Measurements from ENCODE around the gene TAF4B.
"Not testable (repeated sequence)": the region's sequence is repeated elsewhere in the genome, so short reads cannot be mapped to it uniquely, and the experiment has no call there.

The TAF4B gene

GRCh38 chr18:26362021-26362420, 135.8 kb downstream of the TAF4B start:
- Histone ChIP-seq H3K36me3 (ENCODE audit: control insufficient read depth, insufficient read depth, low read length) (no peaks in the 10 kb centered on the region), H3K4me1 (ENCODE audit: control insufficient read depth, insufficient read depth, low read length) (no peaks in the 10 kb centered on the region), H3K27me3 (ENCODE audit: control insufficient read depth, insufficient read depth, low read length) (no peaks in the 10 kb centered on the region), H3K4me3 (ENCODE audit: low read length) (no peak overlapping the region), H3K9me3 (ENCODE audit: control insufficient read depth, low read length) (no peaks in the 10 kb centered on the region), H3K9ac (ENCODE audit: low read length) (no peak overlapping the region)

- H3K27me3 ChIP-seq (ENCODE audit: control insufficient read depth, insufficient read depth, low read length): no peaks in the 10 kb centered on the region
- H3K36me3 ChIP-seq (ENCODE audit: control insufficient read depth, insufficient read depth, low read length): no peaks in the 10 kb centered on the region
- no peak overlapping the region for H3K9ac ChIP-seq (ENCODE audit: low read length)
- no peak overlapping the region for H3K4me3 ChIP-seq (ENCODE audit: low read length)
- H3K4me1 ChIP-seq (ENCODE audit: control insufficient read depth, insufficient read depth, low read length): no peaks in the 10 kb centered on the region
- H3K9me3 ChIP-seq (ENCODE audit: control insufficient read depth, low read length): no peaks in the 10 kb centered on the region
Measured at GRCh38 chr18:26367425-26367824, 141.2 kb downstream of the TAF4B start.

- no peaks in the 10 kb centered on the region for H3K4me1 ChIP-seq (ENCODE audit: control insufficient read depth, insufficient read depth, low read length)
- no peak overlapping the region for H3K9ac ChIP-seq (ENCODE audit: low read length)
- no peaks in the 10 kb centered on the region for H3K27me3 ChIP-seq (ENCODE audit: control insufficient read depth, insufficient read depth, low read length)
- no peaks in the 10 kb centered on the region for H3K36me3 ChIP-seq (ENCODE audit: control insufficient read depth, insufficient read depth, low read length)
- H3K4me3 ChIP-seq (ENCODE audit: low read length): no peak overlapping the region
- no peaks in the 10 kb centered on the region for H3K9me3 ChIP-seq (ENCODE audit: control insufficient read depth, low read length)
Measured at GRCh38 chr18:26370037-26370436, 143.8 kb downstream of the TAF4B start.

- Histone ChIP-seq H3K4me1 (ENCODE audit: control insufficient read depth, insufficient read depth, low read length) (no peaks in the 10 kb centered on the region), H3K36me3 (ENCODE audit: control insufficient read depth, insufficient read depth, low read length) (no peaks in the 10 kb centered on the region), H3K27me3 (ENCODE audit: control insufficient read depth, insufficient read depth, low read length) (no peaks in the 10 kb centered on the region), H3K9ac (ENCODE audit: low read length) (no peak overlapping the region), H3K4me3 (ENCODE audit: low read length) (no peak overlapping the region), H3K9me3 (ENCODE audit: control insufficient read depth, low read length) (no peaks in the 10 kb centered on the region)
Measured at GRCh38 chr18:26376105-26376504, 149.9 kb downstream of the TAF4B start.

GRCh38 chr18:26378701-26379100, 152.5 kb downstream of the TAF4B start:
- H3K36me3 ChIP-seq (ENCODE audit: control insufficient read depth, insufficient read depth, low read length): no peaks in the 10 kb centered on the region
- no peaks in the 10 kb centered on the region for H3K27me3 ChIP-seq (ENCODE audit: control insufficient read depth, insufficient read depth, low read length)
- no peaks in the 10 kb centered on the region for H3K4me1 ChIP-seq (ENCODE audit: control insufficient read depth, insufficient read depth, low read length)
- H3K9me3 ChIP-seq (ENCODE audit: control insufficient read depth, low read length): no peaks in the 10 kb centered on the region
- H3K4me3 ChIP-seq (ENCODE audit: low read length): no peak overlapping the region
- H3K9ac ChIP-seq (ENCODE audit: low read length): no peak overlapping the region

GRCh38 chr18:26381555-26381954, 155.3 kb downstream of the TAF4B start:
- not testable (repeated sequence) for H3K27me3 ChIP-seq (ENCODE audit: control insufficient read depth, insufficient read depth, low read length); H3K4me3 ChIP-seq (ENCODE audit: low read length); H3K4me1 ChIP-seq (ENCODE audit: control insufficient read depth, insufficient read depth, low read length); H3K9me3 ChIP-seq (ENCODE audit: control insufficient read depth, low read length); H3K36me3 ChIP-seq (ENCODE audit: control insufficient read depth, insufficient read depth, low read length); H3K9ac ChIP-seq (ENCODE audit: low read length)

GRCh38 chr18:26383454-26384270, 157.4 kb downstream of the TAF4B start:
- H3K9ac ChIP-seq (ENCODE audit: low read length): no peak overlapping the region
- no peaks in the 10 kb centered on the region for H3K27me3 ChIP-seq (ENCODE audit: control insufficient read depth, insufficient read depth, low read length)
- no peaks in the 10 kb centered on the region for H3K36me3 ChIP-seq (ENCODE audit: control insufficient read depth, insufficient read depth, low read length)
- no peaks in the 10 kb centered on the region for H3K4me1 ChIP-seq (ENCODE audit: control insufficient read depth, insufficient read depth, low read length)
- H3K9me3 ChIP-seq (ENCODE audit: control insufficient read depth, low read length): no peaks in the 10 kb centered on the region
- no peak overlapping the region for H3K4me3 ChIP-seq (ENCODE audit: low read length)

GRCh38 chr18:26386002-26386401, 159.8 kb downstream of the TAF4B start:
- Histone ChIP-seq H3K4me3 (ENCODE audit: low read length) (no peak overlapping the region), H3K9ac (ENCODE audit: low read length) (no peak overlapping the region), H3K4me1 (ENCODE audit: control insufficient read depth, insufficient read depth, low read length) (no peaks in the 10 kb centered on the region)

GRCh38 chr18:26386441-26386840, 160.2 kb downstream of the TAF4B start:
- no peak overlapping the region for H3K4me3 ChIP-seq (ENCODE audit: low read length)
- no peak overlapping the region for H3K9ac ChIP-seq (ENCODE audit: low read length)
- no peaks in the 10 kb centered on the region for H3K36me3 ChIP-seq (ENCODE audit: control insufficient read depth, insufficient read depth, low read length)
- H3K27me3 ChIP-seq (ENCODE audit: control insufficient read depth, insufficient read depth, low read length): no peaks in the 10 kb centered on the region
- H3K4me1 ChIP-seq (ENCODE audit: control insufficient read depth, insufficient read depth, low read length): no peaks in the 10 kb centered on the region
- H3K9me3 ChIP-seq (ENCODE audit: control insufficient read depth, low read length): no peaks in the 10 kb centered on the region

More at GRCh38 chr18:26386002-26386401, 159.8 kb downstream of the TAF4B start:
- H3K36me3 ChIP-seq (ENCODE audit: control insufficient read depth, insufficient read depth, low read length): no peaks in the 10 kb centered on the region
- H3K9me3 ChIP-seq (ENCODE audit: control insufficient read depth, low read length): no peaks in the 10 kb centered on the region
- H3K27me3 ChIP-seq (ENCODE audit: control insufficient read depth, insufficient read depth, low read length): no peaks in the 10 kb centered on the region

- Histone ChIP-seq H3K9me3 (ENCODE audit: control insufficient read depth, low read length) (no peaks in the 10 kb centered on the region), H3K4me3 (ENCODE audit: low read length) (no peak overlapping the region), H3K4me1 (ENCODE audit: control insufficient read depth, insufficient read depth, low read length) (no peaks in the 10 kb centered on the region), H3K9ac (ENCODE audit: low read length) (no peak overlapping the region), H3K27me3 (ENCODE audit: control insufficient read depth, insufficient read depth, low read length) (no peaks in the 10 kb centered on the region), H3K36me3 (ENCODE audit: control insufficient read depth, insufficient read depth, low read length) (no peaks in the 10 kb centered on the region)
Measured at GRCh38 chr18:26394047-26394654, 167.9 kb downstream of the TAF4B start.

- Histone ChIP-seq H3K9me3 (ENCODE audit: control insufficient read depth, low read length) (no peaks in the 10 kb centered on the region), H3K4me1 (ENCODE audit: control insufficient read depth, insufficient read depth, low read length) (no peaks in the 10 kb centered on the region), H3K9ac (ENCODE audit: low read length) (no peak overlapping the region), H3K4me3 (ENCODE audit: low read length) (no peak overlapping the region), H3K27me3 (ENCODE audit: control insufficient read depth, insufficient read depth, low read length) (no peaks in the 10 kb centered on the region), H3K36me3 (ENCODE audit: control insufficient read depth, insufficient read depth, low read length) (no peaks in the 10 kb centered on the region)
Measured at GRCh38 chr18:26397019-26397418, 170.8 kb downstream of the TAF4B start.

- H3K36me3 ChIP-seq (ENCODE audit: control insufficient read depth, insufficient read depth, low read length): no peaks in the 10 kb centered on the region
Measured at GRCh38 chr18:26403491-26403890, 177.2 kb downstream of the TAF4B start.

More at GRCh38 chr18:26403491-26403890, 177.2 kb downstream of the TAF4B start:
- no peaks in the 10 kb centered on the region for H3K27me3 ChIP-seq (ENCODE audit: control insufficient read depth, insufficient read depth, low read length)
- no peaks in the 10 kb centered on the region for H3K9me3 ChIP-seq (ENCODE audit: control insufficient read depth, low read length)
- H3K4me3 ChIP-seq (ENCODE audit: low read length): no peak overlapping the region
- no peak overlapping the region for H3K9ac ChIP-seq (ENCODE audit: low read length)
- H3K4me1 ChIP-seq (ENCODE audit: control insufficient read depth, insufficient read depth, low read length): no peaks in the 10 kb centered on the region

All from mucosa of stomach (tissue), 1 donor.